Activated CD4-positive, alpha-beta T cell treated with anti-CD3 and anti-CD28 coated beads for 24 hours (primary cell): Measurements from ENCODE around the gene ZNF30.
"Not testable (repeated sequence)": the region's sequence is repeated elsewhere in the genome, so short reads cannot be mapped to it uniquely, and the experiment has no call there.

ENCODE experiments used
- DNase-seq, 2 donors: peaks; one replicate each; pipeline ENCODE4 v3.0.0-alpha.2; 2020; ENCODE audit warnings: low read depth in 2 of 2

ZNF30 gene

GRCh38 chr19:34985249-34986022, 58.7 kb downstream of the ZNF30 start:
- no peak for DNase-seq

DNA sequence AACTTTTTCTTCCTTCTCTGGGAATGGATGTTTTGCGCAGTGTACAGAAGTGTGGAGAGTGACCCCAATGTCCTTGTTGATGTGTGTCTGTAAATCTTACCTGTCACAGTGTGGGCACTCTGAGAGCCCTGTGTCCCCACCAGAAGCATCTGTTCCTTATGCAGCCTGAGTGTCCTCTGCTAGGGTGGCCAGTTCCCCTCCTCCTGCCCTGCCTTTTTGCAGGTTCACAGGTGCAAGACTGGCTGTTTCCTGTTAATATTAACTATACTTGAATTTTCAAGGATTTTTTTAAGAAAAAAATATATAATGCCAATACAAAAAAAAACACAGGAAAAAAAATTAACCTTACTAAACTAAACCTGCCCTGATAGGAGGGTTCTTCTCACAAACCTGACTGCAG, 61.4 kb downstream of the ZNF30 start:
- DNase-seq, result no peak

DNA sequence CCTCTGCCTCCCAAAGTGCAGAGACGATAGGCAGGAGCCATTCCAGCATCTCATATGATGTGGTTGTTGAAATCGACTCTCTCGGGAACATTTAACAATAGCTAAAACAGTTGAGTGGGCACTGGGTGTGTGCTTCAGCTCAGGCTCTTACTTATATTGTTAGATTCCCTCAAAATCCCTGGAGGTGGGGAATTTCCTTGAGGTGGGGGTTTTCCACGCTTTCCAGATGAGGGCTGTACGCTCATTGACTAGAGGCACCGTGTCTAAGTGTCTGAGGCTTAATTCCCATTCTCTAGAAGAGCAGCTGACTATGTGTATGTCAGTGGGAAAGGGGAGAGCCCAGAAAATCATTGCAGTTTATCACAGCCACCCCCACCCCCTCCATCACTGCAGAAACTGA, 62.6 kb downstream of the ZNF30 start:
- DNase-seq, result no peak

DNA sequence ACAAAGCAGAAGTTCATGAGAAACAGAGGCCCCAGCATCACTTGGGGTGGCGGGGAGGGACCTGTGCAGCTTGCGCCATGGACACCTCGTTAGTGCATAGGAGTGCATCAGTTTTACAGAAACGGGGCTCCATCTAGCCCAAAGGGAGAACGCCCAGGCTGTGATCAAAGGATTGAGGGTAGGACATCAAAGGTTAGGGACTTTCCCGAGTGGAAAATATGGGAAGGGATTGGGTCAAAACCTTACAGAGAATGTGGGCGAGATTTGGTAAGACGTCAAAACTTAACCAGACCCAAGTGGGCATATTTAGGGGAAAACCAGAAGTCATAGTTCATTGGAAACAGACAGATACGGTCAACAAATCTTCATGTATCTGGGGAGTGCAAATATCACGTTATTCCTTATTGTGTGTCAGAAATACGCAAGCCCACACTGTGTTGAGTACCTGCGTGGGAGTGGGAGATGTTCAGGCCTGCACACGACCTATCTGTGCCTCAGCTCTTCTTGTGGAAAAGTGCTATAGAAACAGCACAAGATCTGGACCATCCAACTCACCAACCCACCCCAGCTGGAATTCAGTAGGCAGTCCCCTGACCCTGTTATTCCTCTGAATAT, 64.0 kb downstream of the ZNF30 start:
- peak in 1 of 2 donors; percentile 38 for DNase-seq

DNA sequence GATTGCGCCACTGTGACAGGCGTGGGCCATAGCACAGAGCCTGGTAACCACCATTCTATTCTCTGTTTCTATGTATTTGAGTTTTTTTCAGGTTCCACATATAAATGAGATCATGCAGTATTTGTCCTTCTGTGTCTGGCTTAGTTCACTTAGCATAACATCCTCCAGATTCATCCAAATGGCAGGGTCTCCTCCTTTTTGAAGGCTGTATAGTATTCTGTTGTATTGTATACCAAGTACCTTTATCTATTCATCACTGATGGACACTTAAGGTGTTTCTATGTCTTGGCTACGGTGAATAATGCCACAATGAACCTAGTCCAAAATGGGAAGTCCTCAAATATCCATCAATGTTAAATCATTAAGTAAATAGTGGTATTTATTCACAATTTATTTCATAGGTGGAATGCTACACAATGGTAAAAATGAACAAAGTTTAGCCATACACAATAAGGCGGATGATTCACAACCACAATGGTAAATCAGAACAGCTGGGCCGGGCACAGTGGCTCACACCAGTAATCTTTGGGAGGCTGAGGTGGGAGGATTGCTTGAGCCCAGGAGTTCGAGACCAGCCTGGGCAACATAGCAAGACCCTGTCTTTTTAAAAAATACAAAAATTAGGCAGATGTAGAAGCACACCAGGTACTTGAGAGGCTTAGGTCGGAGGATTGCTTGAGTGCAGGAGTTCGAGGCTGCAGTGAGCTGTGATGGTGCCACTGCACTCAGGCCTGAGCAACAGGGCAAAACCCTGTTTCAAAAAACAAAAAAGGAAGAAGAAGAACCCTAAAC, 65.0 kb downstream of the ZNF30 start:
- DNase-seq, result no peak

DNA sequence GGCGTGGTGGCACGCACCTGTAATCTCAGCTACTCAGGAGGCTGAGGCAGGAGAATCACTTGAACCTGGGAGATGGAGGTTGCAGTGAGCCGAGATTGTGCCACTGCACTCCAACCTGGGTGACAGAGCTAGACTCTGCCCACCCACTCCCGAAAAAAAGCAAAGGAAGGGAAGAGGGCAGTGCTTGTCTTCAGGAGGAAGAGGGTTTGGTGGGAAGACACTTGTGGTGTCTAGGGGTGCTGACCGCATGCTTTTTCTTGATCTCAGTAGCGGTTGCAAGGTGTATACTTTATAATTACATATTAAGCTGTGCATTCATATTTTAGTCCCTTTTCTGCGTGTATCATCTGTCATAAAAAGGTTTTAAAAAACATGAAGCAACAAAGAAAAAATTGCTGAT, 65.9 kb downstream of the ZNF30 start:
- not testable (repeated sequence) for DNase-seq

DNA sequence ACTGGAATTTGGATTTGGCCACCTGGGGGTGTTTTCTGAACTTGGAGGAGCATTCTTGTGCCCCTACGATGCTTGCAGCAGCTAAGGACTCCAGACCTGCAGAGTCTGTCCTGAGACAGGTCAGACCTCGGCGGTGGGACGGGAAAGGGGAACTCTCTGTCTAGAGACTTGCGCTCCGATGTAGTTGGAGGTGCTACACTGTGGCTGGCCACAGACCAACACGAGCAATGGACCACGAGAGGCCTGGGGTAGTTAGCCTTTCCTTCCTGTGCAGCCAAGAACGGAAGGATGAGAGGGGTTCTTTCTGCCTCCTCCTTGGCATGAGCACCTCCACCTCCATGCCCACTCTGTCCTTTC, 67.6 kb downstream of the ZNF30 start:
- no peak for DNase-seq
